ENCODE measurements around the gene LGALS3BP.

The LGALS3BP gene

DNA sequence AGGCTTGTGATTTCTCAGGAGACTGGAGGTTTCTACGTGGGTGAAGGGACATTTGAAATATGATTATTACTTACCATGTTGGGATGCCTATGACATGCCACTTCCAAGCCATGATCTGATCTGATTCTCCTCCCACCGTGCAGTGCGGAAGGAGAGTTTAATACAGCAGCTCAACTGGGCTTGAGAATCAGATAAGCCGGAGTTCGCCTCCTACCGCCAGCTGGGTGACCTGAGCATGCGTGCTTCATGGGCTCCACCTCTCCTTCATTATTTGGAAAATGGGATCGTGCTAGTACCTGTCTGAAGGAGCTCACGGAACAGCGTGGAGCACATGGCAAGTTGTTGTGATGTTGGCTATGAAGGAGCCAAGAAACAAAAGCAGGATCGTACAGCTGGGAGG lies 42.2 kb downstream of the LGALS3BP start:
- no peak for DNase-seq (ENCODE audit: low spot score)

DNA sequence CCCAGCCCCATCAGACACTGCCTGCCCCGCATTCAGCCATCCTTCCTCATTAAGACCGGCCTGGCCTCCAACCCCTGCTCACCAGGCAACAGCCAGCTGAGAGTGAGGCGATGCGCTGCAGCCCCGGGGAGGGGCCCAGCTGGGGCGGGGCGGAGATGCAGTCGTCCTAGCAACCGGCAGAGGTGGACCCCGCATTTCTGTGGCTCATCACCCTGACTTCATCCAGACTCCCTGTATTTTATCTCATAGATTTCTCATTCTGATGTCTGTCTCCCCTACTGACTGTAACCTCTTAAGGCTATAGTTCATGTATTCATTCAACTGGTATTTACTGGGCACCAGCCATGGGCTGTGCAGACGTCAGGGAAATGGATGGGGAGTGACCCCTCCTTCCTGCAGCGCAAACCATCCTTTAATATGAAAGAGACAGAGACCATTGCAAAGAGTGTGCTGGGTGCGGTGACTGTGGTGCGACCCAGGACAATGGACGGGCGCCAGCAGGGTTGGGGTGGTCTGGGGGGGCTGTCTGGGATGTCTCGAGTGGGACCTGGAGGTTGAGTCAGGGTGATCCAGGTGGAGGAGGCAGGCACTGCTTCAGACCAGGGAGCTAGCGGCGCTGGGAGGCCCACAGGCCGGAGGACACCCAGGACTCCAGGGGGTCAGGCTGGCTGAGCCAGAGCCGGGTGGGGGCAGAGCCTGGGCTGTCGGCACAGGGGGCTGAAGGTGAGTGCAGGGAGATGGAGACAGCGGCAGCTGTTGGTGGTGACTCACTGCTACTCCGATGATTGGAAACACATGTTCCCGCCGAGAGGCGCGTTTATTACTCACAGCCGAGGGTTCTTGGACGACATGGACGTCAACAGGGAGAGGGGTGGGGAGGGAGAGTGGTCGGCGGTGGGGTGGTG lies 44.1 kb downstream of the LGALS3BP start:
- DNase-seq (ENCODE audit: low spot score): no peak

DNA sequence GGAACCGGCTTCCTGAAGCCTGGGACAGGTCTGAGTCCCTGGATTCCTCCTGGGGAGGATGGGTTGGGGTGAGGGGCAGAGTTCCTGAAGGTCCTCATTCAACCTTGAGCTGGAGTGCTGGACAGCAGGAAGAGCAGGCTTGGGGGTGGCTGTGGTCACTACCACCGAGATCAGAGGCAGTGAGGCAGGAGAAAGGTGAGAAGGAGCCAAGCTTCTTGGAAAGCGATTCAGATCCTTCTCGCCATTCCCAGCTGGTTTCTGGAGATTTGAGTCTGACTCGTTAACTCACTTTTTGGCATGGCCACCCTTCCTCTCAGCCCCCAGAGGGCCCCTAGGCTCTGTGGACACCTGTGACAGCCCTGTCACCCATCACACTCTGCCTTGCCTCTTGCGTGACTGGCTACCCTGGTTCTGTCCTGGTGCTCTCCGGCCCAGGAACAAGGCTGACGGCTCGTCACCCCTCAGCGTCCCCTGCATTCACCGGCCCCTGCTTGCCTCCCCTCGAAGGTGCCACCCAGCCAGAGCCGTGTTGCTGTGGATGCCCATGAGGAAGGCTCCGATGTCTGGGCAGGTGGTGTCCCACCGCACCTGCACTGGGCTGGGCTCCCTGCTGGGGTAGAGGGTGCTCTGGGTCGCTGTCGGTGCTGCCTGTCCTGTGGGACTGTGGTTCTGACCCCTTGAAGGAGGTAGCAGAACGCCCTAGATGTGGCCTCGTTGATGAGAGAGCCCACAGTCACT lies 44.9 kb downstream of the LGALS3BP start:
- DNase-seq (ENCODE audit: low spot score): no peak

DNA sequence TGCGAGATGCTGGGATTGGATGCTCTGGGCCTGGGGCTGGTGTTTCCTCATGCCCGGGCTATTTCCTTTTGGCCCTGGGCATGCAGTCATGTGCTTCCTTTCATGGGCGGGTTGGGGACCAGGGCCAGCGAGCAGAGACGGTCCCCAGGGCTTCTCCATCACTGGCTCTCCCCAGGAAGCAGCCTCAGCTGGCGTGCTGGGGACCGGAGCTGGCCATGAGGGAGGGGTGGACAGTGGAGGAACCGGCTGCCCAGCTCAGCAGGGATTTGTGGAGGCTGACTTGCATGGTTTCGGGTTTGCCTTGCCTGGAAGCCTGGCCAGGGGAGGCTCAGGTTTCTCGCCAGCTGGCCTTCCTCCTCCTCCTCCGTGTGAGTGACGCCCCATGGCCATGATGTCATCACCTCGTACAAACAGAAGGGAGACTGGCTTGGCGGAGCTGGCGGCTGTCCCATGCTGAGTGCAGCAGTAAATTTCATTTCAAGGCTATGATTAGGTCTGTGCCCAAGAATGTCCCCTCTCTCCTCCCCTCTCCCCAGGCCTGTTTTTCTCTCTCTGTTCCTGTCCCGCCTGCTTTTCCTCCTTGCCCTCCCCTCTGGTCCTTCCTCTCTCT lies 45.7 kb downstream of the LGALS3BP start:
- DNase-seq (ENCODE audit: low spot score): no peak

DNA sequence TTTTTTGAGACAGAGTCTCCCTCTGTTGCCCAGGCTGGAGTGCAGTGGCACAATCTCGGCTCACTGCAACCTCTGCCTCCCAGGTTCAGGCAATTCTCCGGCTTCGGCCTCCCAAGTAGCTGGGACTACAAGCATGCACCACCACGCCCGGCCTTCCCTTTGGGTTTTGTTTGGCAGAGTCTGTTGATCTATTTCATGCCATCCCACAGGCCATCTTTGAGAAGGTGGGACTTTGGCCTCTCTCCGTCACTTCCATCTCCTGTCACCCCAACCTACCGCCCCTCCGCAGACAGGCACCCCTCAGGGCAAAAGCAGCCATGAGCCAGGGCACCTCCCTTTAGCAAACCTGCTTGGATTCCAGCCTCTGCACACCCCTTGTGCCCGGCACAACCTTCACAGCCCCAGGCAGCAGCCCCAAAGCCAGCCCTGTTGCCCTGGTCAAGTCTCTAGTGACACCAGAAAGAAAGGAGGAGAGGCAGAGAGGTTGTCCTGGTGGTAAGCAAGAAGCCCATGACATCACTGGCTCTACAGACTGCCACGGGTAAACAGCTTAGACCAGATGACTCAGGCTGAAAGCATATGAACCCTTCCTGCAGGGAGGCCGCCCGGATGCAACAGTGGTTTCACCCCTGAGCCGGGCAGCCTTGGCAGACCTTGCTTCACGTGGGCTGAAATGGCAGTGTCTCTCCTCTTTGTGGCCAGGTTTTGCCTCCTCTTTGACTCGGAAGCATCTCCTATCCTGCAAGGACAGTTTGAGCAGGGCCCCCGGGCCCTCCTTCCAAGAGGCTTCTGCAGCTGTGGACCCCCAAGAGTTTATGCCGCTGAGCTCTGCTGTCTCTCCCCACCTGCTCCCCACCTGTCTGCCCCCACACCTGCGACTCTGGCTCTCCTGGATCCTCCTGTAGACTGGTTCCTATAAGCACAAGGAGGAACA lies 46.4 kb downstream of the LGALS3BP start:
- DNase-seq (ENCODE audit: low spot score): no peak

DNA sequence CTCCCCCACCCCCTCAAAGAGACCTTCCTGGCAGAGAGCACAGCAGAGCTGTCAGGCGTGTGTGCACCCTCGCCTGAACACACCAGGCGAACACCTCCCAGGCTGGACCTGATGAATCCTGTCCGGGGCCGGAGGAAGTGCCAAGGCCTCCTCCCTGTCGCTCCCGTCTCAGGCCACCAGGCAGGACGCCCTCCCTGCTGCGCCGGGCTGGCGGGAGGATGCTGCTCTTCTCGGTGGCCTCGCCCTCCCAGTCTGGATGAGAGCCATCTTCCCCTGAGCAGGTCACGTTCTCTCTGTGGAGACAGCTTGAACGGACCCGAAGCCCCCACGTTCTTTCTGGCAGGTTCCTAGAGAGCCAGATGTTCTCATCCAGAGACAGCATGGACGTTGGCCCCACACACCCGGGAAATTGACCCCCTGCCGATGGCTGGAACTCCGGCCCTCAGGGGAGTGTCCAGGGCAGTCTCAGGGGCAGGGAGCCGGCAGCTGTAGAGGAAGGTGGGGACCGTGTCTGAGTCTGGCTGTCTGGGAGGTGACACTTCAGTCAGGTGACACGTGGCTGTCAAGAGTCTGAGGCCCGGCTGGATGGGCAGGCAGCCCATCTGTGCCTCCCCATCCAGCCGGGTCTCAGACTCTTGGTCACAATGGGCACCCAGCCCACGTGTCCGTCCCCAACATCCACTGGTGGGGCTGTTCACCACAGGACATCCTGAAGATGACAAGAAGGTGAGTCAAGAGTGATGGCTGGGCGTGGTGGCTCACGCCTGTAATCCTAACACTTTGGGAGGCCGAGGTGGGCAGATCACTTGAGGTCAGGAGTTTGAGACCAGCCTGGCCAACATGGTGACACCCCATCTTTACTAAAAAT lies 49.6 kb downstream of the LGALS3BP start:
- DNase-seq (ENCODE audit: low spot score): no peak

GRCh38 chr17:78925662-78926555 lies 53.8 kb downstream of the LGALS3BP start:
- peak; percentile 60 for DNase-seq (ENCODE audit: low spot score)

GRCh38 chr17:78925234-78925633 lies 54.5 kb downstream of the LGALS3BP start, which contains the start of gene TIMP2:
Gene TIMP2 (minus strand): TSS chr17:78925387. CDS start chr17:78925088, 299 bp downstream.
- DNase-seq (ENCODE audit: low spot score): peak; percentile 97

DNA sequence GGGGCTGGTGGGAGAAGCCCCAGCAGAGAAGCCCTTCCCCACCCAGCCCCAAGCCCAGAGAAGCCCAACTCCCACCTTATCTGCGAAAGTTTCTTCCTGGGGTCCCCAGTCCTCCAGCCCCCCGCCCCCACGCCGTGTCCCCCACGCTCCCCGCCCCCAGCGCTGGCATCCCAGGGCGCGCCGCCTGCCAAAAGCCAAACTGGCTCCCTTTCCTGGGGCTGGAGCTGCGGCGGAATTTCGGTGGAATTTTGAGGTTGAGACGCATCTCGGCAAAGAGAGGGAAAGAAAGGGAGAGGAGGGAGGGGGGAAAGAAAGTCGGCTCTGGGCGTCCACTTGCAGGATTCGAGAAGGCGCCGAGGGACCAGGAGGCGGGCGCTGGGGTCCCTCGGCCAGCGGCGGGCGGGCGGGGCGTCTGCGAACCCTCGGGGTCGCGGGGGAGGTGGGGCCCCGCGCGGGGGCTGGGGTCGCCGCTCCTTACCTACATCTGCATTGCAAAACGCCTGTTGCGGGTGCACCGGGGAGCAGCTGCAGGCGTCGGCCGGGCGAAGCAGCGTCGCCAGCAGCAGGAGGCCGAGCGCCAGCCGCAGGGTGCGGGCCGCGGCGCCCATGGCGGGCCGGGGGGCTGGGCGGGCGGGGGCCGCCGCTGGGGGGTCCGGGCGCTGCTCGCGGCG lies 55.1 kb downstream of the LGALS3BP start:
- DNase-seq (ENCODE audit: low spot score): no peak

- DNase-seq (ENCODE audit: low spot score): peak; percentile 64
These were observed 55.9 kb downstream of the LGALS3BP start for GRCh38 chr17:78923660-78924453.

DNA sequence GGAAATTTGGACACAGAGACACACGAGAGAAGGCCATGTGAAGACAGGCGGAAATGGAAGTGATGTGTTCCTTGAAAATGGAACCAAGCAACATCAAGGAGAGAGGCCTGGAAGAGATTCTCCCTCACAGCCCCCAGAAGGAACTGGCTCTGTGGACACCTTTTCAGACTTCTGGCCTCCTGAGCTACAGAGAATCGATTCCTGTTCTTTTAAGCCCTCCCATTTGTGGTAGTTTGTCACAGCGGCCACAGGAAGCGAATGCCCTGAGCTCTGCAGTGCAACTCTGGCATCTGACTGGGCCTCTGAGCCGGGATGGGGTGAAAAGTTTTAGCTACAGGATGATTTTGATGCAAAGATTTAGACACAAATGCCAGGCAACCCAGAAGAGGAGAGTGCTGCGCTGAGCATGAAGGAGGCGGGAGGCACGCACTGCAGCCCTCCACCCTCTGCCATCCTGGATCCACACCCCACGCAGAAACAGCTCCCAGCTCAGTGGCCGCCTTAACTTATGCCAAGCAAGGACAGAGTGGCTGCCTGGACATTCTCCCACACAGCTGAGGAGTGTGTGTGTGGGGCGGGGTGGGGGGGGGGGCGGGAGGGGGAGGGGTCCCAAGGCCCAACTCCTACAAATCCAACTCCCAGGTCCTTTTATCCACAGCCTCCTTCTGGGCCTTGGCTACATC lies 56.8 kb downstream of the LGALS3BP start:
- no peak for DNase-seq (ENCODE audit: low spot score)

GRCh38 chr17:78921437-78921971 lies 58.2 kb downstream of the LGALS3BP start:
- no peak for DNase-seq (ENCODE audit: low spot score)
